Endothelial cell of umbilical vein (primary cell): ENCODE measurements around the gene DMD. TPM values are rescaled to one million over a fixed set of nuclear protein-coding genes. Genes with fewer than 3 reads are reported as not detected.

Source experiments
- BruUV-seq: library from RNA; stranded (reverse); fragments of 400-500 nt; replicated peaks from 2 replicates; lab custom pipeline; 2021; lab: Mats Ljungman, UMichigan
- CTCF ChIA-PET: fragments of 300-600, 350-600 bp; sonication (Branson Sonifier 250); formaldehyde crosslinking; loops from one replicate; lab custom pipeline; 2021; ENCODE audit warnings: antibody characterized with exemption, inconsistent platforms; lab: Charles Lee
- POLR2A ChIA-PET: fragments of 300-600, 350-600 bp; sonication (Branson Sonifier 250); formaldehyde crosslinking; loops from one replicate; lab custom pipeline; 2021; ENCODE audit warnings: antibody characterized with exemption, inconsistent platforms; lab: Charles Lee
- DNase-seq: peaks from one replicate; pipeline ENCODE4 v3.0.0-alpha.2; 2011; ENCODE audit warnings: low read depth, low spot score
- FAIRE-seq: peaks from 2 replicates; lab custom pipeline; 2011; peaks lifted over from hg19 to GRCh38; lab: Jason Lieb, UNC
- H2AFZ ChIP-seq: 2 replicates; pipeline ENCODE4 v1.6.0; 2012; ENCODE audit warnings: low read depth, low read length, control low read depth, inconsistent platforms
- H3K27ac ChIP-seq: 2 replicates; pipeline ENCODE4 v1.5.1; 2011; ENCODE audit warnings: low read depth, mild to moderate bottlenecking, control low read depth, low read length, moderate library complexity; ENCODE audit not compliant: insufficient read depth
- H3K27me3 ChIP-seq, 2 experiments: 2 replicates each; pipeline versions ENCODE4 v1.6.0 to v1.6.1; 2011; ENCODE audit warnings: low read length in 2 of 2, mixed read lengths in 1 of 2; ENCODE audit not compliant: control insufficient read depth in 2 of 2, insufficient read depth in 2 of 2
- H3K36me3 ChIP-seq, 2 experiments: 2 replicates in 1 of 2; 3 replicates in 1 of 2; pipeline ENCODE4 v1.5.1; 2011; ENCODE audit warnings: low read length in 2 of 2, mild to moderate bottlenecking in 1 of 2, moderate library complexity in 1 of 2; ENCODE audit not compliant: control insufficient read depth in 2 of 2, insufficient read depth in 2 of 2; ENCODE audit errors: extremely low read depth in 1 of 2
- H3K4me1 ChIP-seq: 3 replicates; pipeline ENCODE4 v1.5.1; 2011; ENCODE audit warnings: mild to moderate bottlenecking, low read length; ENCODE audit not compliant: control insufficient read depth, insufficient read depth; ENCODE audit errors: extremely low read depth
- H3K4me2 ChIP-seq: 2 replicates; pipeline ENCODE4 v1.6.1; 2011; ENCODE audit warnings: low read length, control low read depth, mixed read lengths; ENCODE audit not compliant: insufficient read depth
- H3K4me3 ChIP-seq, 3 experiments: fragments of 200-600 bp in 1 of 3; sonication (generic), shearing (Covaris generic) in 1 of 3; replicated peaks in 1 of 3; 2 replicates each; pipeline ENCODE4 v1.5.1; 2011 to 2016; ENCODE audit warnings: control low read depth in 3 of 3, low read length in 3 of 3, mild to moderate bottlenecking in 2 of 3, inconsistent platforms in 1 of 3, low read depth in 1 of 3, moderate library complexity in 1 of 3; ENCODE audit not compliant: insufficient read depth in 1 of 3
- H3K79me2 ChIP-seq: 2 replicates; pipeline ENCODE4 v1.6.0; 2012; ENCODE audit warnings: low read length, inconsistent platforms; ENCODE audit not compliant: control insufficient read depth, insufficient read depth
- H3K9ac ChIP-seq: replicated peaks from 2 replicates; pipeline ENCODE3; 2011; ENCODE audit warnings: low read length, control low read depth; ENCODE audit not compliant: insufficient read depth; ENCODE audit errors: extremely low read depth
- H3K9me1 ChIP-seq: replicated peaks from 3 replicates; pipeline ENCODE4 v1.6.0; 2011; ENCODE audit warnings: mild to moderate bottlenecking, low read length; ENCODE audit not compliant: control insufficient read depth, insufficient read depth; ENCODE audit errors: extremely low read depth
- H3K9me3 ChIP-seq: replicated peaks from 2 replicates; pipeline ENCODE4 v1.5.1; 2012; ENCODE audit warnings: low read length, inconsistent platforms; ENCODE audit not compliant: control insufficient read depth, insufficient read depth
- H4K20me1 ChIP-seq: replicated peaks from 2 replicates; pipeline ENCODE3; 2011; ENCODE audit warnings: mild to moderate bottlenecking, low read length; ENCODE audit not compliant: control insufficient read depth, insufficient read depth; ENCODE audit errors: extremely low read depth
- EZH2 ChIP-seq: IDR thresholded peaks from 2 replicates; pipeline ENCODE4 v1.6.1; 2012; ENCODE audit warnings: borderline replicate concordance, low read depth, mild to moderate bottlenecking, moderate library complexity, low read length, inconsistent platforms; ENCODE audit not compliant: severe bottlenecking
- FOS ChIP-seq: IDR thresholded peaks from 2 replicates; pipeline ENCODE4 v1.6.1; 2011; ENCODE audit warnings: mild to moderate bottlenecking, low read length, moderate library complexity, borderline replicate concordance; ENCODE audit not compliant: insufficient read depth
- GATA2 ChIP-seq: IDR thresholded peaks from 2 replicates; pipeline ENCODE4 v1.7.0; 2011; ENCODE audit warnings: low read depth, mild to moderate bottlenecking, moderate library complexity, mixed read lengths, low read length; ENCODE audit not compliant: insufficient read length, insufficient read depth
- JUN ChIP-seq: IDR thresholded peaks from 2 replicates; pipeline ENCODE4 v1.6.1; 2011; ENCODE audit warnings: borderline replicate concordance, low read depth; ENCODE audit not compliant: insufficient read length, insufficient read depth
- MYC ChIP-seq: IDR thresholded peaks from one replicate; pipeline ENCODE4 v1.6.1; 2011; ENCODE audit warnings: mild to moderate bottlenecking, low read depth, low read length
- POLR2A ChIP-seq: IDR thresholded peaks from 2 replicates; pipeline ENCODE4 v1.6.1; 2012; ENCODE audit warnings: low read depth, mild to moderate bottlenecking, control low read depth, low read length
- POLR2AphosphoS5 ChIP-seq: IDR thresholded peaks from 2 replicates; pipeline ENCODE4 v1.6.1; 2012; ENCODE audit warnings: low read depth, mild to moderate bottlenecking, control low read depth, low read length, moderate library complexity; ENCODE audit not compliant: insufficient read depth
- dilution Hi-C: fragments of 300-500 bp; cut with MboI; formaldehyde crosslinking; loops from one replicate; pipeline ENCODE4 v1.15.0; 2019; ENCODE audit warnings: low sequenced_read_pairs; ENCODE audit not compliant: extremely low pct_ligation_motif_present
- intact Hi-C: fragments of 100-400 bp; cut with micrococcal nuclease; formaldehyde crosslinking; loops from one replicate; pipeline ENCODE4 v1.10.0; 2022
- polyA plus RNA-seq, 4 experiments: library from polyadenylated mRNA; depleted of rRNA in 3 of 4; stranded (reverse) in 3 of 4; unstranded in 1 of 4; fragments of >200 nt; gene quantifications; 2 replicates each; pipeline versions ENCODE4 v1.2.1 to v1.2.3, GENCODE V29; 2011 to 2012; ENCODE audit warnings: missing spikeins in 1 of 4
- total RNA-seq: library from RNA; stranded (reverse); gene quantifications from 2 replicates; pipeline ENCODE4 v1.2.3, GENCODE V29; 2021
- TF ChIP-seq, protein P1 (sequence below), 2 donors: IDR thresholded peaks; 1 replicate in 1 of 2; 2 replicates in 1 of 2; pipeline ENCODE4 v1.5.1; 2011; ENCODE audit warnings: low read length in 2 of 2, mild to moderate bottlenecking in 2 of 2, moderate library complexity in 2 of 2, control low read depth in 1 of 2, inconsistent platforms in 1 of 2, low read depth in 1 of 2; ENCODE audit not compliant: insufficient read depth in 1 of 2; ENCODE audit errors: extremely low read depth in 1 of 2
- TF ChIP-seq, protein P2 (sequence below): IDR thresholded peaks from 2 replicates; pipeline ENCODE4 v1.6.1; 2011; ENCODE audit not compliant: insufficient read depth, insufficient read length

DMD gene
- total and polyA plus RNA-seq, 2 donors (not counting 3 experiments of a cell fraction or from before 2014, with no cell fraction given): 7.3 to 9.0 TPM

DNA sequence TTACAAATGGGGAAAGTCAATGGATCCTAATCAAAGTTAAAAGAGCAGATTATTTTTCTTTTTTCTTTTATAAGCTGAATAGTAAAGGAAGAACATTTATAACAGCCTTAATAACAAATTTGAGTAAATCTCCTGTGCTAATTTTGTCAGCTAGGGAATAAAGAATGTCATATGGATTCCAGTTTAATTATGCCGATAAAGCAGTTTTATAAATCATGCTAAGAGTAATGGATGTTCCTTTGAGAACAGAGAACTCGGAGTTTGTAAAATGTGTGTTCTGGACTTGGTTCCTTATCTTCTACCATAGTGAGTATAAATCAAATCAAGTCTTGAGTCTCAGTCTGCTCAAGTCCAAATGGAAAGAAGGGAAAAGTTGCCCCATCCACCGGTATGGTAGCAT, 1959.2 kb downstream of the DMD start:
- no peaks in the 10 kb centered on the region for H3K36me3 ChIP-seq
- FAIRE-seq: no peak
- dilution Hi-C loops (no loop called here), intact Hi-C loops (no loop called here)
- no peaks in the 10 kb centered on the region for H3K27me3 ChIP-seq
- no peak overlapping the region for H3K27ac ChIP-seq
- TF ChIP-seq GATA2: no peak
- no peak for TF ChIP-seq MYC
- TF ChIP-seq, protein P1, sequence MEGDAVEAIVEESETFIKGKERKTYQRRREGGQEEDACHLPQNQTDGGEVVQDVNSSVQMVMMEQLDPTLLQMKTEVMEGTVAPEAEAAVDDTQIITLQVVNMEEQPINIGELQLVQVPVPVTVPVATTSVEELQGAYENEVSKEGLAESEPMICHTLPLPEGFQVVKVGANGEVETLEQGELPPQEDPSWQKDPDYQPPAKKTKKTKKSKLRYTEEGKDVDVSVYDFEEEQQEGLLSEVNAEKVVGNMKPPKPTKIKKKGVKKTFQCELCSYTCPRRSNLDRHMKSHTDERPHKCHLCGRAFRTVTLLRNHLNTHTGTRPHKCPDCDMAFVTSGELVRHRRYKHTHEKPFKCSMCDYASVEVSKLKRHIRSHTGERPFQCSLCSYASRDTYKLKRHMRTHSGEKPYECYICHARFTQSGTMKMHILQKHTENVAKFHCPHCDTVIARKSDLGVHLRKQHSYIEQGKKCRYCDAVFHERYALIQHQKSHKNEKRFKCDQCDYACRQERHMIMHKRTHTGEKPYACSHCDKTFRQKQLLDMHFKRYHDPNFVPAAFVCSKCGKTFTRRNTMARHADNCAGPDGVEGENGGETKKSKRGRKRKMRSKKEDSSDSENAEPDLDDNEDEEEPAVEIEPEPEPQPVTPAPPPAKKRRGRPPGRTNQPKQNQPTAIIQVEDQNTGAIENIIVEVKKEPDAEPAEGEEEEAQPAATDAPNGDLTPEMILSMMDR (IDR thresholded peaks at IDR 0.05; ENCODE audit: extremely low read depth in 1 of 2, insufficient read depth in 1 of 2, low read depth in 1 of 2, low read length in 2 of 2): no peak
- TF ChIP-seq POLR2A: no peak
- TF ChIP-seq JUN: no peak
- no peak for TF ChIP-seq FOS
- TF ChIP-seq POLR2AphosphoS5: no peak
- no peak for TF ChIP-seq EZH2
- TF ChIP-seq, protein P2, sequence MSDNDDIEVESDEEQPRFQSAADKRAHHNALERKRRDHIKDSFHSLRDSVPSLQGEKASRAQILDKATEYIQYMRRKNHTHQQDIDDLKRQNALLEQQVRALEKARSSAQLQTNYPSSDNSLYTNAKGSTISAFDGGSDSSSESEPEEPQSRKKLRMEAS: no peak
- H3K4me1 ChIP-seq: no peaks in the 10 kb centered on the region
- H3K4me2 ChIP-seq: no peak overlapping the region
- no peak overlapping the region for H3K9ac ChIP-seq
- no peak overlapping the region for H3K4me3 ChIP-seq
- ChIA-PET CTCF (interaction anchor here (0.9 kb wide), 1 partner anchor 208 kb away, joined by 3 read pairs; no protein-coding TSS in a partner anchor), POLR2A (no interaction called here)
- no peaks in the 10 kb centered on the region for H4K20me1 ChIP-seq
- BruUV-seq: no TSS peak
- no peaks in the 10 kb centered on the region for H3K9me1 ChIP-seq
- DNase-seq: no peak
- no peaks in the 10 kb centered on the region for H3K79me2 ChIP-seq
- no peaks in the 10 kb centered on the region for H3K9me3 ChIP-seq
- no peak overlapping the region for H2AFZ ChIP-seq
